WI38 (cell line): ENCODE results near the gene CPSF3.

Experiments used
- H3K4me3 ChIP-seq: 2 replicates; pipeline ENCODE4 v1.5.1; 2011; ENCODE audit warnings: low read depth, mild to moderate bottlenecking, control low read depth, low read length
- TF ChIP-seq, protein P1 (sequence below): IDR thresholded peaks from 2 replicates; pipeline ENCODE4 v1.5.1; 2012; ENCODE audit warnings: low read depth, mild to moderate bottlenecking, control low read depth, low read length

Gene CPSF3

DNA sequence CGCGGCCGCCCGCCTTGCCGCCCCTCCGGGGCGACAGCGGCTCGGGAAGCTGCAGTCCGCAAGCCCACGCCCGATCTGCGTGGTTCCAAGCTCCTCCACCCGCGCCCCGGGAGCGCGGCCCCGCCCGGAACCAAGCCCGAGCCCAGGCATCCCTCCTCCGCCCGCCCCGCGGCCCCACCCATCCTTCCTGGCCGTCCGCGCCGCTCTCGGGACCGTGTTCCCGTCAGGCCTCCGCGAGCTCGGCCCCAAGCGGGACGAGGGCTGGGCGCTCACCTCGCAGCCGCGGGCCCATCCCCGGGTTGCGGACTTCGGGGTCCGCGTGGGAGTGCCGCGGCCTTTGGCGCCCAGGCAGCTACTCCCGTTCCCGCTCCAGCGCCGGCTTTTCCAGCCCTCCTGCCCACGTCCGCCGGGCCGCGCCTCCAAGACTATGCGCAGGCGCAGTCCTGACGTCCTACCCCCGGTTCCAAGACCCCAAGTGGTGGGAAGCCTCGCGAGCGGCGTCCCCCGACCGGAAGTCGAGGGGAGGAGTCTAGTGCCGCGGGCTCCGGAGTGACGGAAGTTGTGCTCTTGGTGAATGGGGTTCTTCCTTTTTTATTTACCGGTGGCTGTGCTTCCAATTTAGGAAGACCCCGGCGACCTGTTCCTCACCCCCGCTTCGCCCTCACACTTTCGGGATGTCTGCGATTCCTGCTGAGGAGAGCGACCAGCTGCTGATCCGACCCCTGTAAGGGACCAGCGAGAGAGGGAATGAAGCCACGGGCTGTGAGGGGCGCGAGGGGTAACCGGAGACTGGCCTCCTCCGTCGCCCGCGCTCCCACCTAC, at the start of gene CPSF3, which contains the start of gene ITGB1BP1:
Gene CPSF3 (plus strand): TSS at position 555 of the 822 bp plus-strand sequence. CDS start 120 bp downstream, at position 675.
Gene ITGB1BP1 (minus strand): TSS at position 429 of the 822 bp plus-strand sequence. CDS start 4,831 bp downstream, outside the sequence.
- peak within 1 kb of the TSS; percentile 71 for H3K4me3 ChIP-seq
- TF ChIP-seq, protein P1, sequence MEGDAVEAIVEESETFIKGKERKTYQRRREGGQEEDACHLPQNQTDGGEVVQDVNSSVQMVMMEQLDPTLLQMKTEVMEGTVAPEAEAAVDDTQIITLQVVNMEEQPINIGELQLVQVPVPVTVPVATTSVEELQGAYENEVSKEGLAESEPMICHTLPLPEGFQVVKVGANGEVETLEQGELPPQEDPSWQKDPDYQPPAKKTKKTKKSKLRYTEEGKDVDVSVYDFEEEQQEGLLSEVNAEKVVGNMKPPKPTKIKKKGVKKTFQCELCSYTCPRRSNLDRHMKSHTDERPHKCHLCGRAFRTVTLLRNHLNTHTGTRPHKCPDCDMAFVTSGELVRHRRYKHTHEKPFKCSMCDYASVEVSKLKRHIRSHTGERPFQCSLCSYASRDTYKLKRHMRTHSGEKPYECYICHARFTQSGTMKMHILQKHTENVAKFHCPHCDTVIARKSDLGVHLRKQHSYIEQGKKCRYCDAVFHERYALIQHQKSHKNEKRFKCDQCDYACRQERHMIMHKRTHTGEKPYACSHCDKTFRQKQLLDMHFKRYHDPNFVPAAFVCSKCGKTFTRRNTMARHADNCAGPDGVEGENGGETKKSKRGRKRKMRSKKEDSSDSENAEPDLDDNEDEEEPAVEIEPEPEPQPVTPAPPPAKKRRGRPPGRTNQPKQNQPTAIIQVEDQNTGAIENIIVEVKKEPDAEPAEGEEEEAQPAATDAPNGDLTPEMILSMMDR = no peak

DNA sequence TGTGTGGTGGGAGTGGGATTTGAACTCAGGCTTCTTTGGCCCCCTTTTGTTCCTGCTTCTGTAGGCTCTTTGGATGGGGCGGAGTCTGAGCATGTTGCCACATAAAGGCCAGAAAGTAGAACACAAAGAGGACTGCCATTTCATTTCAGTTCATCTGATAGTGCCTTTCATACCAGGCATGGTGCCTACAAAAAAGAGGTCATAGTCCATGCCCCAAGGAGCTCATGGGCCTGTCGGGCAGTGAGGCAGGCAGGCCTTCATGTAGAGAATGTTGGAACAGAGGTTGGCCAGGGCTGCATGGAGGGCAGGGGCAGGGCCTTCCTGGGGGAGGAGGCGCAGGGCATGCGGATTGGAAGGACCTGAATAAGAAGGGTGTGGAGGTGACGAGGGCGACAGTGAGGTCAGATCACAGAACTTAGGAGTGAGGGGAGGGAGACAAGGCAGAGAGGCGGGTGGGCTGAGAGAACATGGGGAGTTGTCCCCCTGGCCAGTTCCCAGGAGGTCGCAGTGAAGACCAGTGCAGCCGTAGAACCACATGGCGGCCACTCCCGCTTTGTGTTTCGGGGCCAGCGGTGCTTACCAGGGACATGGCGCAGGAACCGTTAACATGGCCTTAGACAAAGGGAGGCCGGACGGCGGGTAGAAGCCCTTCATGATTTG, 49.3 kb upstream of the CPSF3 start:
- no peak overlapping the region for H3K4me3 ChIP-seq
- TF ChIP-seq, protein P1 = no peak

DNA sequence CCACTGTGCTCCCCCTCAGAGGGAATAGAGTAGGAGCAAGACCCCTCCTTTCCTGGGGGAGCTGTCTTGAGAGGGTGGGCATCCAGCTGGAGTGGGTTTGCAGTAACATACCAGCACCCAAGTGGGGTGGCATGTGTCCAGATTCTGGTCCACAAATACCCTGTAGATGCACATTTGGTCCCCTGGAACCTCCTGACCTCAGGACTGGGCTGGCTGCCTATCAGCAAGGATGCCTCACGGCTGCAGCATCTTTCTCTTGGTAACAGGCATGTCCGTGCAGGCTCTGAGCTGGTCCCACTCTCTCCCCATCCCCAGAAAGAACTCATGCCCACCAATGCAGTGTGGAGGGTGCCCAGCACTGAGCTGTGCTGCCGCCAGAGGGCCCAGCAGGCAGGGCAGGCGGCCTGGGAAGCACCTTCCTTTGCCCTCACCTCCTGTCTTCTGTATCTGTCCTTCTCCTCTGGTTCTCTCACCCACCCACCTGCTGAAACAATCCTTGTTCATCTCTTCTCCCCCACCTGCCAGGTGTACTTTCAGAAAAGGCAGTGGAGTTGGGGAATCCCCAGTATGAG, 47.5 kb upstream of the CPSF3 start:
- TF ChIP-seq, protein P1 = no peak
- no peak overlapping the region for H3K4me3 ChIP-seq

DNA sequence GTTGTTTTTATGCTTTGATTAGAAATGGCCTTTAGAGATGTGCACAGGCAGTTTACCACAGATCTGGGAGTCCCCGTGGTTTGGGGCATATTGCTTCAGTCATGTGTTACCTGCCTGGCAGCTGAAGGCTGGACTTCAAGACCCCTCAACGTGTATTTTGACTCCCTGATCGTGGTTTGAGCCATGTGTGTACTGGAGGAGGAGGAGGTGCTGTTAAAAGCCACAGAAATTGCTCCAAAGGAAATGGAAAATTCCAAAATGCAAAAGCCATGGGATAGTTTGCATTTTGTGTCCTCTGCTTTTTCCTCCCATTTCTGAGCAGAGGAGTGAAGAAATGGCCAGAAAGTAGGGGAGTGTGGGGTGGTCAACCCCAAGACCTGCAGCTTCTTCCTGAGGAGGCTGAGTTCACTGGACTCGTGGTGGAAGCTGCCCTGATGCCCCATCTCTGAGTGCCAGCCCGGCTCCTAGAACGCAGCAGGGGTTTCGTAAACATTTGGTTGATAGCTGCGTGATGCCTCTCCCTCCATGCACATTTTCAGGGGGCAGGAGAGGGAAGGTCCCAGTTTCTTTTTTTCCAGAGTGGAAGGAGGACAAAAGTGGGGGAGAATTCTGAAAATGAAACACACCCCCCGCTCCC, 45.9 kb upstream of the CPSF3 start:
- no peak overlapping the region for H3K4me3 ChIP-seq
- TF ChIP-seq, protein P1 = no peak

DNA sequence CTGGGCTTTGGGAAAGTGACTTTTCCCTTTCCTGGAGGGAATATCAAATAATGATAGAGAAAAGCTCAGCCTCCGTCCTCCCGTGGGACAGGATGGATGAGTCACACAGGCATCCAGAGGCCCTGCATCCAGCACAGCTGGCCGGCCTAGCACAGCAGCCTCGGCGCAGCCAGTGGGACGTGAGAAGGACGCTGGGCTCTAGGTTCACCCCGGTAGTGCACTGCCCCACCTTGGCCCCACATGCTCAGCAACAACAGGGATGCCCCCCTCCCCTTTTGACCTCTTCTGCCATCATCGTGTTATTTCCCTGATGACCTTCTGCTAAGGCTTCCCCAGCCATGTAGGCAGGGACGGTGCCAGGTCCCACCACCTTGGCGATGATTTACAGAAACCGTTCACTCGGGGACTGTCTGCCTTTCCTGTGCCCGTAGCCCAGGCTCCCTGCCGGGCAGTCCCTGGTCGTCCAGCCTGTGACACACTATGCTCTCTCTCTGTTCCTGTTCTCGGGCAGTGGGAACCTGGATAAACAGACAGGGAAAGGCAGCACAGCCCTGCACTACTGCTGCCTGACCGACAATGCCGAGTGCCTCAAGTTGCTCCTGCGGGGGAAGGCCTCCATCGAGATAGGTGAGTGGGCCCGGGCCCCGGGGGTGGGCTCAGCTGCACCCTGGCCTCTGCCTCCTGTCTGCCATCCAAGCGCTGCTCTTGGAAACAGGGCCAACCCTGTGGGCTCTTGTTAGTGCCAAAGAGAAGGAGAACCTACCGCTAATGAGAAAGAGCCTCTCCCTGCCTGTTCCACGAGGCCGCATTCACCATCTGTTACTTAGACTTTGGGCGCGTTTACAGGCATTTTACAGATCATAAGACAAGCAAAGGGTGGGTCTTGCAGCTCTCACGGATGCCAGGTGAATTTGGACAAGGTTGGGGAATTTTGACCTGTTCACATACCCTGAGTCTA, 44.7 kb upstream of the CPSF3 start:
- TF ChIP-seq, protein P1 = no peak
- no peak overlapping the region for H3K4me3 ChIP-seq

DNA sequence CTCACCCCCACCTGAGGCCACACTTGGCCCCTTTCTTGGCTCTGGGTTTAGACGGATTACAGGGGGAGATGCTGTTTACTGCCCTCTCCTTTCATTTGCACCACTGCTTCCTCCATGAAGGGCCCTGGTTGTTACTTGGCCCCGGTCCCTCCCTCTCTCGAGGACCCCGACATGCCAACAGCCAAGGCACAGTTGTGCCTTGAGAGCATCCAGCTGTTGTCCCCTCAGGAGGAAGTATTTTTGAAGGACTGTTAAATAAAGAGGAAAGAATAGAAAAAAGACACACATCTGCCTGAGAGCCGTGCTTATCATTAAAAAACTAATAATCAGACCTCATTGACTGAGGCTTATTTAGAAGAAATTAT, 44.1 kb upstream of the CPSF3 start:
- H3K4me3 ChIP-seq = no peak overlapping the region
- TF ChIP-seq, protein P1 = no peak
